KOPT-K1 (cell line): Measurements from ENCODE around the gene FEM1C.

Experiments
- H3K27ac ChIP-seq: fragments of 200-600 bp; sonication (generic); 2 replicates; pipeline ENCODE4 v1.5.1; 2016; ENCODE audit warnings: antibody characterized with exemption, mild to moderate bottlenecking, low read depth, low read length; ENCODE audit not compliant: poor library complexity, severe bottlenecking
- H3K36me3 ChIP-seq: fragments of 200-600 bp; sonication (generic); 2 replicates; pipeline ENCODE4 v1.5.1; 2017; ENCODE audit warnings: antibody characterized with exemption, mild to moderate bottlenecking, low read length, moderate library complexity; ENCODE audit not compliant: insufficient read depth
- H3K9me3 ChIP-seq: fragments of 200-600 bp; sonication (generic); 2 replicates; pipeline ENCODE4 v1.5.1; 2017; ENCODE audit warnings: antibody characterized with exemption, low read length, mild to moderate bottlenecking; ENCODE audit not compliant: insufficient read depth, poor library complexity, severe bottlenecking

FEM1C gene

GRCh38 chr5:115511632-115512031 lies 32.9 kb downstream of the FEM1C start:
- no peak overlapping the region for H3K27ac ChIP-seq
- no peaks in the 10 kb centered on the region for H3K9me3 ChIP-seq
- no peaks in the 10 kb centered on the region for H3K36me3 ChIP-seq

GRCh38 chr5:115510145-115510645 lies 34.4 kb downstream of the FEM1C start:
- Histone ChIP-seq H3K27ac (no peak overlapping the region), H3K36me3 (no peaks in the 10 kb centered on the region), H3K9me3 (no peaks in the 10 kb centered on the region)

- no peaks in the 10 kb centered on the region for H3K36me3 ChIP-seq
- no peak overlapping the region for H3K27ac ChIP-seq
- no peaks in the 10 kb centered on the region for H3K9me3 ChIP-seq
These were observed 35.0 kb downstream of the FEM1C start for GRCh38 chr5:115509547-115509946.

- no peaks in the 10 kb centered on the region for H3K9me3 ChIP-seq
- no peak overlapping the region for H3K27ac ChIP-seq
- no peaks in the 10 kb centered on the region for H3K36me3 ChIP-seq
These were observed 36.9 kb downstream of the FEM1C start for GRCh38 chr5:115507681-115508080.

GRCh38 chr5:115503420-115503819 lies 41.2 kb downstream of the FEM1C start:
- no peaks in the 10 kb centered on the region for H3K36me3 ChIP-seq
- H3K9me3 ChIP-seq: no peaks in the 10 kb centered on the region
- H3K27ac ChIP-seq: no peak overlapping the region

GRCh38 chr5:115501464-115502210 lies 42.9 kb downstream of the FEM1C start:
- Histone ChIP-seq H3K36me3 (no peaks in the 10 kb centered on the region), H3K27ac (no peak overlapping the region), H3K9me3 (no peaks in the 10 kb centered on the region)

- H3K9me3 ChIP-seq: no peaks in the 10 kb centered on the region
- no peaks in the 10 kb centered on the region for H3K36me3 ChIP-seq
These were observed 44.4 kb downstream of the FEM1C start for GRCh38 chr5:115500225-115500624.

GRCh38 chr5:115496936-115497576 lies 47.5 kb downstream of the FEM1C start:
- H3K36me3 ChIP-seq: no peaks in the 10 kb centered on the region
- no peak overlapping the region for H3K27ac ChIP-seq
- no peaks in the 10 kb centered on the region for H3K9me3 ChIP-seq

More at GRCh38 chr5:115500225-115500624, 44.4 kb downstream of the FEM1C start:
- H3K27ac ChIP-seq: no peak overlapping the region

GRCh38 chr5:115494570-115495289 lies 49.8 kb downstream of the FEM1C start:
- H3K27ac ChIP-seq: no peak overlapping the region
- no peaks in the 10 kb centered on the region for H3K36me3 ChIP-seq
- no peaks in the 10 kb centered on the region for H3K9me3 ChIP-seq

GRCh38 chr5:115490596-115490995 lies 54.0 kb downstream of the FEM1C start:
- Histone ChIP-seq H3K36me3 (no peaks in the 10 kb centered on the region), H3K27ac (no peak overlapping the region), H3K9me3 (no peaks in the 10 kb centered on the region)

GRCh38 chr5:115489733-115490132 lies 54.8 kb downstream of the FEM1C start:
- Histone ChIP-seq H3K9me3 (no peaks in the 10 kb centered on the region), H3K36me3 (no peaks in the 10 kb centered on the region), H3K27ac (no peak overlapping the region)

- no peaks in the 10 kb centered on the region for H3K9me3 ChIP-seq
- no peaks in the 10 kb centered on the region for H3K36me3 ChIP-seq
- H3K27ac ChIP-seq: no peak overlapping the region
These were observed 56.8 kb downstream of the FEM1C start for GRCh38 chr5:115487756-115488155.

- Histone ChIP-seq H3K27ac (no peak overlapping the region), H3K9me3 (no peaks in the 10 kb centered on the region), H3K36me3 (no peaks in the 10 kb centered on the region)
These were observed 57.4 kb downstream of the FEM1C start for GRCh38 chr5:115487168-115487567.

GRCh38 chr5:115486728-115487127 lies 57.8 kb downstream of the FEM1C start:
- Histone ChIP-seq H3K36me3 (no peaks in the 10 kb centered on the region), H3K9me3 (no peaks in the 10 kb centered on the region), H3K27ac (no peak overlapping the region)

- H3K36me3 ChIP-seq: no peaks in the 10 kb centered on the region
- H3K27ac ChIP-seq: no peak overlapping the region
- no peaks in the 10 kb centered on the region for H3K9me3 ChIP-seq
These were observed 60.2 kb downstream of the FEM1C start for GRCh38 chr5:115484368-115484767.
